Activated T-helper 2 cell treated with anti-CD3 and anti-CD28 coated beads, Interferon-gamma antibody, Interleukin-2, Interleukin-4, amounts not matched to agents 10 μg/mL and 5 μg/mL and 100 μg/mL, durations not matched to agents 14 hours and 24 hours and 36 hours (primary cell): ENCODE data around the gene TTC28. TPM values are rescaled to one million over a fixed set of nuclear protein-coding genes. Genes with fewer than 3 reads are reported as not detected.

ENCODE experiments used
- DNase-seq: peaks from one replicate; pipeline ENCODE4 v3.0.0; 2021; ENCODE audit warnings: low spot score
- H3K27ac Mint-ChIP-seq: one replicate; pipeline ENCODE4 v1.8.0; 2021; ENCODE audit warnings: mixed read lengths
- H3K27me3 Mint-ChIP-seq: one replicate; pipeline ENCODE4 v1.8.0; 2021; ENCODE audit warnings: low read depth, mixed read lengths
- H3K36me3 Mint-ChIP-seq: one replicate; pipeline ENCODE4 v1.8.0; 2021; ENCODE audit warnings: low read depth, mixed read lengths
- H3K4me1 Mint-ChIP-seq: one replicate; pipeline ENCODE4 v1.8.0; 2021; ENCODE audit warnings: low read depth, mixed read lengths
- H3K4me3 Mint-ChIP-seq: one replicate; pipeline ENCODE4 v1.8.0; 2021; ENCODE audit warnings: low read depth, mild to moderate bottlenecking, moderate library complexity, mixed read lengths
- H3K9me3 Mint-ChIP-seq: one replicate; pipeline ENCODE4 v1.8.0; 2021; ENCODE audit warnings: mixed read lengths
- intact Hi-C: fragments of 100-400 bp; cut with micrococcal nuclease; formaldehyde crosslinking; loops from one replicate; pipeline ENCODE4 v1.15.1; 2023
- total RNA-seq: library from RNA; stranded (reverse); gene quantifications from 2 replicates; pipeline ENCODE4 v1.2.3, GENCODE V29; 2022

TTC28 gene
- total RNA-seq, 1 donor from 2014 or later: 0.82 TPM

DNA sequence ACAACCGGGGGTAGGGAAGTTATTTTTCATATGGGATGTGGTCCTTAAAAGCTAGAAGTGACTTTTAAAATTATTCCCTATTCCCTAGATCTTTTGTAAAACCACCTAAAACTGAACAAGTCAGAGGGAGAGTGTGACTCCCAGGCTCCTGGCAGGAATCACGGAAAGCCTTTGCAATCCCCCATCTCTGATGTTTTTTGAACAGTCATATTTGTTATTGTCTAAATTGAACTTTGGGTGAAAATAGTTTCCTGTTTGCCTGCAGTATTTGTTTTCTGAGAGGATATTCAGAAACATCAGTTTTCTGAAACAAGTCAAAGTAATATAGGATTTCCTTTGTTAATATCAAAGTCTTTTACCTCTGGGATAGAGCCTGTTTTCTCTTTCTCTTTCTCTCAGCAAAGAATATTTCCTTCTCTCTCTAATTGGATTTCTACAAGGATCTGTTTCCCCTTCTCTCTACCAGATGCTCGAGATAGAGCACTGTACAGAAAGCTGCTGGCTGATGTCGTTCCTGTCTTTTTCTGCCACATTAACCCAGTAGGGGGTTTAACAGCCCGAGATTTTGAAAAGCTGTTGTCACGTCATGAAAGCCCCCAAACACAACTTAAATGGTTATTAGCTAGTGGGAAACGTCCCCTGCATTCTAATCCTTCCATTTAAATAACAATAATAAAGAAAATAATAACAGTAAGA, 628.4 kb downstream of the TTC28 start:
- no peaks in the 10 kb centered on the region for H3K36me3 Mint-ChIP-seq
- H3K9me3 Mint-ChIP-seq: no peaks in the 10 kb centered on the region
- no peak overlapping the region for H3K27ac Mint-ChIP-seq
- peaks cover 2% of the 10 kb centered on the region for H3K27me3 Mint-ChIP-seq
- H3K4me3 Mint-ChIP-seq: no peak overlapping the region
- intact Hi-C loops: loop anchor here (10.0 kb wide), 2 partner anchors 394 to 544 kb away; no protein-coding TSS in a partner anchor
- DNase-seq: no peak
- no peaks in the 10 kb centered on the region for H3K4me1 Mint-ChIP-seq

DNA sequence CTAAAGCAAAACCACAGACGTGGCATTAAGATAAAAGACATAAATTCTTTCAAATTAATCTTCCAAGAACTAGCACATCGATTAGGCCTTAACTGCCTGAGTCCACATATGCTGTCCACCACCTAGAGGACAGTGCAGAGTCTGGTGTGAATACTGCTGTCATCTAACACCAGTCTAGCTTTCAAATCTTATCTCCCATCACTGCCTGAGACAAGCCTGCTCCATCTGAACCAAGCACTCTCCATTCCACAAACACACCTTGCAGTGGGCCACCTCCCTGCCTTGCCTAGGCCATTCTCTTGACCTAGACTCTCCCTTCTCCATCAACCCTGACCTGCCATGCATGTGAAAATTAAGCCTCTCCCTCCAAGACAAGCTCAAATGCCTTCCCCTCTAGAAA, 631.1 kb downstream of the TTC28 start:
- intact Hi-C loops: no loop called here
- H3K27ac Mint-ChIP-seq: no peak overlapping the region
- no peaks in the 10 kb centered on the region for H3K36me3 Mint-ChIP-seq
- no peaks in the 10 kb centered on the region for H3K4me1 Mint-ChIP-seq
- no peaks in the 10 kb centered on the region for H3K9me3 Mint-ChIP-seq
- no peaks in the 10 kb centered on the region for H3K27me3 Mint-ChIP-seq
- no peak for DNase-seq
- no peak overlapping the region for H3K4me3 Mint-ChIP-seq

DNA sequence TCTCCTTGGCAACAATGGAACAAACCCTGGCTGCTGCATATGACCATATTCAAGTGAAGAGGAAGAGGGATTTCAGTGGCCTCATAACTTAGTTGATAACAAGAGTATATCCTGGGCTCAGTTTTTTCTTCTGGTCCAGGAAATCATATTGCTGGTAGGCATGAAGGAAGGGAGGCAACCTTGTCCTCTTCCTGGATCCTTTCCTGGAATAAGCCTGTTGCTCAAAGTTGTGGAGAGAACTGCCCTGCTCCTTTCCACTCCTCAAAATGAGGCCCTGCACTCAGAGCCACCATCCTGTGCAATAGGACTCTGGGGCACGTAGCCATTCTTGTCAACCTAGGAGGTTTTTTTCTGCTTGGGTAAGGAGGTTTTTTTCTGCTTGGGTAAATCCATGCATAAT, 631.9 kb downstream of the TTC28 start:
- Mint-ChIP-seq H3K27ac (no peak overlapping the region), H3K9me3 (no peaks in the 10 kb centered on the region), H3K4me1 (no peaks in the 10 kb centered on the region), H3K27me3 (no peaks in the 10 kb centered on the region), H3K4me3 (no peak overlapping the region), H3K36me3 (no peaks in the 10 kb centered on the region)
- no peak for DNase-seq
- intact Hi-C loops: no loop called here

DNA sequence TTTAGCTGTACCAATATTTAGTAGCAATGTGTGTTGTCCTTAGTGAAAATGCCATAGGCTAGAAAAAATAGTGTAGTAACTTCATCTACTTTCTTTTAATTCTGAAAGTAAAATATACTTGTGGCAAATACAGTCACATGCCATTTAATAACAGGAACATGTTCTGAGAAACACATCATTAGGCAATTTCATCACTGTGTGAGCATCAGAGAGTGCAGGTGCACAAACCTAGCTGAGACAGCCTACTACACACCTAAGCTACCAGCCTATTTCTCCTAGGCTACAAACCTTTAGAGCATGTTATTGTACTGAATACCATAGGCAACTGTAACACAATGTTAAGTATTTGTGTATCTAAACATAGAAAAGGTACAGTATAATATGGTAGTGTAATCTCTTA, 633.5 kb downstream of the TTC28 start:
- Mint-ChIP-seq H3K27ac (no peak overlapping the region), H3K9me3 (no peaks in the 10 kb centered on the region)
- intact Hi-C loops: no loop called here

DNA sequence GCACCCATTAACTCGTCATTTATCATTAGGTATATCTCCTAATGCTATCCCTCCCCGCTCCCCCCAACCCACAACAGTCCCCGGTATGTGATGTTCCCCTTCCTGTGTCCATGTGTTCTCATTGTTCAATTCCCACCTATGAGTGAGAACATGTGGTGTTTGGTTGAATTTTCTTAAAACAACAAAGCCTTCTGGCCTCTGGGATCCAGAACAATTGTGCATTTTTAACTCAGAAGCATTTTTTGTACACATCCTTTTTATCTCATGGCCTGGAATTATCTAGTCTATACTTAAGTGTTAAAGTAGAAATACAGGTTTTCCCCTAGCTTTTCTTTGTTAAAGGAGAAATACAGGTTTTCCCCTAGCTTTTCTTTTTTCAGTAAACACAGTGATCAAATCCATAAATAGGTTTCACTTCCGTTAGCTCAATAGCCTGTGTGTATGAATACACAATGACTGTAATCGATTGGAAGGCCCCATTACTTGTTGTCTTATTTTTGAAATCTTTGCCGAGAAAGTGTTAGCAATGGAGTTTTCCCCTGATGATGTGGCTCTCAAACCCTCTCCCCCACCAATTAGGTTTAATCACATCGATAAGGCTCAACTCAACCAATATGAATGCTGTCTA, 635.0 kb downstream of the TTC28 start:
- intact Hi-C loops: no loop called here
- Mint-ChIP-seq H3K4me1 (no peaks in the 10 kb centered on the region), H3K27ac (no peak overlapping the region), H3K4me3 (no peak overlapping the region), H3K9me3 (no peaks in the 10 kb centered on the region), H3K36me3 (no peaks in the 10 kb centered on the region), H3K27me3 (peaks cover 3% of the 10 kb centered on the region)
- DNase-seq: no peak

More for the DNA sequence above, 633.5 kb downstream of the TTC28 start:
- no peak for DNase-seq
- Mint-ChIP-seq H3K4me1 (no peaks in the 10 kb centered on the region), H3K4me3 (no peak overlapping the region), H3K27me3 (no peaks in the 10 kb centered on the region), H3K36me3 (no peaks in the 10 kb centered on the region)

DNA sequence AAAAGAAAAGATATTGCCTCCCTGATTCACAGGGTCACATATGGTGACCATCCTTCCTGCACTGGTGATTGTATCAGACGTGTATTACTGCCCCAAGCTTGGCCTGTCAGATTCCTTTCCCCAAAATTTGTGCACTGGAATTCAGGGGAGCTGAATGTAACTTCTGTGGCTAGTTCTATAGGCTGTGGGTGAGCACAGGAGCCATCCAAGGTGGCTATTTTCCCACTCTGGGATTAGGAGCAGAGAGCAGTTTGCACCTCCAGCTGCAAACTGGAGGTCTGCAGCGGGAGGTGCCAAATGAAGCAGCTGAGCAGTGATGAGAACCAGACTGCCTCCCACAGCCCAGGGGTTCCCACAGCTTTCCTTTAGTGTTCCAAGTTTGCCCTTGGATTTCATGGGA, 636.4 kb downstream of the TTC28 start:
- Mint-ChIP-seq H3K9me3 (no peaks in the 10 kb centered on the region), H3K4me3 (no peak overlapping the region), H3K4me1 (no peaks in the 10 kb centered on the region)

DNA sequence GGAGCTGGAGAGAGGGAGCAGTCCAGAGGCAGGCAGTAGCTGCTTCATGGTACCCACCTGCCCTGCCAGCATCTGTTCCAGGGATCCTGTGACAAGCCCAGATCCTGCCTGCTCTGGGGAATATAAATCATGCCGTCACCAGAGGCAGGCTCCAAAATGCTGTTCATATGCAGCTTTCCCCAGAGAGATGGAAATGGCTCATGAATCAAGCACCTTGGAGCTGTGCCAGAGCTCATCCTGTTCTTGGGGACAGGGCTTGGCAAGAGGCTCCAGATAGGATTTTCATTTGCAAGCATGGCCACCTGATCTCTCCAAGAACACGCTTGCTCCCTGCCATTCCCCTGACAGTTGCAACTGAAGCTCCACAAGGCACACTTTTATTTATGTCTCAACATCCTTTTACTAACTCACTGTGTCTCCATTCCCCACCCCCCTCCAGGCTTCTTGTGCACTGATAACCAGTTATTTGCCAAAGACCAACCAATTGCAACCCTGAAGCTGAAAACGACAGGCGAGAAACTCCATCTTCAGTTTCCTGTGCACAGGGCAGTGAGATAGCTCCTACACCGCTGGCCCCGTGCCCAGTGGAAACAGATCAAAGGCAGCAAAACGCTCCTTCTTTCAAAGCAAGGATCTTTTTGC, 644.8 kb downstream of the TTC28 start:
- H3K4me1 Mint-ChIP-seq: peaks cover 2% of the 10 kb centered on the region
- no peak for DNase-seq
- H3K27ac Mint-ChIP-seq: no peak overlapping the region
- H3K36me3 Mint-ChIP-seq: no peaks in the 10 kb centered on the region
- H3K27me3 Mint-ChIP-seq: peaks cover 4% of the 10 kb centered on the region
- no peak overlapping the region for H3K4me3 Mint-ChIP-seq
- intact Hi-C loops: no loop called here
- H3K9me3 Mint-ChIP-seq: peaks cover 3% of the 10 kb centered on the region

More for the DNA sequence above, 636.4 kb downstream of the TTC28 start:
- Mint-ChIP-seq H3K27me3 (peaks cover 3% of the 10 kb centered on the region), H3K36me3 (no peaks in the 10 kb centered on the region), H3K27ac (no peak overlapping the region)
- intact Hi-C loops: no loop called here
- no peak for DNase-seq

DNA sequence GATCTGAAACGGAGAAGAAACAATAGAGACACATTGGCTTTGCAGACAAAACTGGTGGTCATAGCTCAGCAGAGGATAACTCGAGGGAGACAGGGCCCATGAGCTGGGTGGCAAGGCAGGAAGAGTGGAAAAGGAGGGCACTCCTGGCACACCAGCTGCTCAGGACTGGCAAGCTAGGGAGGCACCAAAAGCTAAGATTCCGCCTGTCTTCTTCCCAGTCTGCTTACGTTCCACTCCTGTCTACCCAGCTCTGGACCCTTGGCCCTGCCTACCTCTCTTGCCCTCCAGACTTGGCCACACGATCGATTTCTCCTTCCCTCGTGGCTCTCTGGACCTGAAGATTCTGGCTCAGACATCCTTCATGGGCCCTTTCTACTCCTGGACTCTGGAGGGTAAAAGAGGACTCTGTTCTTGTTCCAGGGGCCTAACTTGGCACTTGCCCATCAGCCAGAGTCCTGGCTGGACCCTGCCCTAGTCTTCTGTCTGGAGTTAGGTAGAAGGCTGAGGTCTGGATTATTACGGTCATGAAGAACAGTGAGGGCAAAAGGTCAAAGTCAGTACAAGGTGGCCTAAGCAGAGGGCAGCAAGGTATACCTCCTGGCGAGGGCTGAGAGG, 645.4 kb downstream of the TTC28 start:
- Mint-ChIP-seq H3K27me3 (peaks cover 4% of the 10 kb centered on the region), H3K9me3 (peaks cover 3% of the 10 kb centered on the region), H3K36me3 (no peaks in the 10 kb centered on the region), H3K4me3 (no peak overlapping the region), H3K27ac (no peak overlapping the region), H3K4me1 (peaks cover 2% of the 10 kb centered on the region)
- DNase-seq: no peak
- intact Hi-C loops: no loop called here

DNA sequence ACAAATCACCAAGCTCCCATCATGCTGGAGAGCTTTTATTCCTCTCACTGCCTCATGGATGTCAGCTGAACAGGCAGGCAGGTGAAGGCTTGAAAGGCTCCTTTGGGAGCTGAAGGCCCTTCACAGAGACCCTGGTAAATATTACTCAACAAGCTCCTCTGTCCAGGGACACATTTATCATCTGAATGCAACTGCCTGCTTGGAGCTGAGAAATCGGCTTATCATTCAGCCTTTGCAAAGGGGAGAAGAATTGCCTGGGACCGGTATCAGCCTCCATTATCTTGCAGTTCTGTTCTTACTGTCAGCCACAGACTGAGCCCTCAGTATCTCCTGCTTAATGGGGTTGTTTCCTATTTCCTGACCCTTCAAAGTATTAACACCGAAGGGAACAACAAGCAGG, 646.8 kb downstream of the TTC28 start:
- intact Hi-C loops: no loop called here
- Mint-ChIP-seq H3K4me1 (peaks cover 2% of the 10 kb centered on the region), H3K4me3 (no peak overlapping the region)

DNA sequence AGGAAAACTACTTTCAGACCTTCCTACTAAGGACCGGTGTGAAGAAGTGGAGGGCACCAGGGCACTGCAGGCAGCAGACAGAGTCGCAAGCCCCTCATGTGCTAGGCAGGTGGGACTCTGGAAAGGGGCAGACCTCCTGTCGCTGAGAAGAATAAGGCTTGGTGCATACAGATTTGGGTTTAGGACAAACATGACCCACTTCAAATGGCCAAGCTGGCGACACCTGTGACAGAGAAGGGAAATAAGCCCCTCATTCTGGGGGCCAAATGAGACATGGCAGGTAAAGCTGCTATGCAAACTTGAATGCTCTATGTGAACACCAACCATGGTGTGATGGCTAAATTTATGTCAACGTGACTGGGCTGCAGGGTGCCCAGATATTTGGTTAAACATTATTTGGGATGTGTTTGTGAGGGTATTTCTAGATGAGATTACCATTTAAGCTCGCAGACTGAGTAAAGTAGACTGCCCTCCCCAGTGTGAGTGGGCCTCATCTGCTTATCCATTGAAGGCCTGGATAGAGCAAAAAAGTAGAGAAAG, 648.2 kb downstream of the TTC28 start:
- Mint-ChIP-seq H3K27ac (no peak overlapping the region), H3K4me1 (peaks cover 2% of the 10 kb centered on the region), H3K36me3 (no peaks in the 10 kb centered on the region), H3K4me3 (no peak overlapping the region), H3K27me3 (peaks cover 3% of the 10 kb centered on the region), H3K9me3 (no peaks in the 10 kb centered on the region)
- intact Hi-C loops: no loop called here
- DNase-seq: no peak

More for the DNA sequence above, 646.8 kb downstream of the TTC28 start:
- Mint-ChIP-seq H3K27me3 (peaks cover 4% of the 10 kb centered on the region), H3K27ac (no peak overlapping the region), H3K36me3 (no peaks in the 10 kb centered on the region), H3K9me3 (peaks cover 3% of the 10 kb centered on the region)
- DNase-seq: no peak

DNA sequence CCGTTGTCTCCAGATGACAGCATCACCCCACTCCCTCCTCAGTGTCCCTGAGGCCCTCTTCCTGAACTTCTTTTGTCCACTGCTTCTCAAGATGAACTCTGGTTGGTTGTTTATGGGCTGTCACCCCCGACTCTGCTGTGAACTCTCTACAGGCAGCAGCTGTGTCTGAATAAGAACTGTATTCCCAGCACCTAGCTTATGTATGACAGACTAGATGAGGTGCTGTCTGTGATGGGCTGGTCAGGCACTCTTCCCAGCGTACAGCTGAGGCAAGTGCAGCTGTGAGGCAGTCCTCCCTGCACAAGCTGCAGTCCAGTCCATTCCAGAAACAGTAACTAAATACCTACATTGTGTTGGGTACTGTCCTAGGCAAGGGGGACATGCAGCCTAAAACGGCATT, 649.2 kb downstream of the TTC28 start:
- peaks cover 3% of the 10 kb centered on the region for H3K27me3 Mint-ChIP-seq
- intact Hi-C loops: no loop called here
- H3K4me3 Mint-ChIP-seq: no peak overlapping the region
- no peaks in the 10 kb centered on the region for H3K36me3 Mint-ChIP-seq
- peaks cover 2% of the 10 kb centered on the region for H3K4me1 Mint-ChIP-seq
- DNase-seq: no peak
- H3K27ac Mint-ChIP-seq: no peak overlapping the region
- no peaks in the 10 kb centered on the region for H3K9me3 Mint-ChIP-seq

DNA sequence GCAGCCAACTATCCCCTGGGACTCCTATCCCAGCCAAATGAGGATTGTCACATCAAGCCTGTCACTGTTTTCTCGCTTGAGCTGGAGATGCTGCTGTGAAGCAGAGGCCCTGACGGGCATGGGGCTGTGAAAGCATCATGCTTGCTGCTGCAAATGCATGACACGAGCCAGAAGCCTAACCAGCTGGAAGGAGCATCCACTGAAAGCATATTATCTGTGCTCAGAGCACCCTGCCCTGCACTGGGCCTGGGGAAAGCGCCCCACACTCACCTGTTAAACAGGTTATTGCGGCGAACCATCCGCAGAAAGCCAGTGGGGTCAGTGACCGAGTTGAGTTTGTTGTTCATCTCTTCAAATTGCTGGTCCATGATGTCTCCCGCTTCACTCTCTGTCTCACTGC, 649.7 kb downstream of the TTC28 start:
- H3K27me3 Mint-ChIP-seq: peaks cover 3% of the 10 kb centered on the region

More for the DNA sequence above, 649.7 kb downstream of the TTC28 start:
- H3K4me1 Mint-ChIP-seq: peaks cover under 1% of the 10 kb centered on the region
- no peak overlapping the region for H3K4me3 Mint-ChIP-seq
- no peak overlapping the region for H3K27ac Mint-ChIP-seq
- DNase-seq: no peak
- H3K36me3 Mint-ChIP-seq: no peaks in the 10 kb centered on the region
- no peaks in the 10 kb centered on the region for H3K9me3 Mint-ChIP-seq
- intact Hi-C loops: no loop called here
